HG03460 (cell line): ENCODE results near the gene TNFRSF11A.

Source experiments
- ATAC-seq: cut with Tn5 transposase; IDR thresholded peaks from one replicate; pipeline ENCODE4 v1.9.1; 2021; ENCODE audit not compliant: unreplicated experiment

Gene TNFRSF11A

DNA sequence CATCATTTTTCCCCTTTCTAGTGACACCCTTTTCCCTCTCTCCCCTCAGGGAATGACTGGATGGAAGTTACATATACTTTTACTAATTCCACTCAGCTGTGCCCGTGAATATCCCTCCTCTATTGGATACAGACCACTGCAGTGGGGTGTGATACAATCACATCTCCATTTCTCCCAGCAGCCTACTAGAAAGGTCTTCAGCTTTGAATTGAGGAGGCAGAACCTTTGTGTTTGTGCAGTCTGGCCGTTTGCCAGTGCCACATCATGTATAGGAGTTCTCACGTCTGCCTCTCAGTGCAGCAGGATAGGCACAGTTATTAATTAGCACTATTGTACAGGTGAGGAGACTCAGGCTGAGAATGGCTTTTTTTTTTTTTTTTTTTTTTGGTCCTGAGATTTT is 16.4 kb downstream of the TNFRSF11A start:
- no peak for ATAC-seq

DNA sequence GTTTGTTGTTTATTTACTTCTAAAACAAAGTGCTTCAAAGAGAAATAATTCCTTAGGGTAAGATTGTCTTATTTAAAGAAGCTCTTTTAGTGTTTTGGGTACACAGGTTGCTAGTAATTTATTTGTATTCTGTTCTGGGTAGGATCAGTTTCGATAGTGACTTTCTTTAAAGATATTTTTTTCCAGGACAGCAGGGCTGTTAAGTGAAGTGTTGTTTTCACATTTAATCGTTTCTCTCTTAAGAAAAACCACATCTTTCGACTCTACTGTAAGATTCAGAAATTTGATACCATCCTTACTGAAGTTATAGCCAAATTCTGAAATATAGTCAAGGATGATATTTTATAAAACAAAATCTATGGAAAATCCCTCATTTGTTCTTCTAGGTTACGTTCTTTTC is 17.8 kb downstream of the TNFRSF11A start:
- no peak for ATAC-seq

DNA sequence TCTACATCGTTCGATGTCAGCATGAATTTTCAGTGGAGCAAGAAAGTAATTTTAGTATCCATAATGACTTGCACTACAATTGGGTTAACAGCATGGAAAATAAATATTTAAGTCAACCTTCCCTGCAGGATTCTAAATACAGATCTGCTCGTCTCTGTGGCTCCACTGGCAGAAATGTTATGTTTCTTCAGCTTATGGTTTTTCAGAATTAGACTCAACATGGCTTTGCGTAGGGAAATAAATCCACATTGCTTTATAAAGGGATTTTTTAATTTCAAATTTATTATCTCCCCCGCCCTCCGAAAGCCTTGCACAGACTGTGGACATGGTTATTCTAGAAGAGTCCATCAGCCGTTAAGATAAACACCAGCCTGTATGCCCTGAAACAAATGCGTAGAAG is 18.2 kb downstream of the TNFRSF11A start:
- ATAC-seq: no peak

DNA sequence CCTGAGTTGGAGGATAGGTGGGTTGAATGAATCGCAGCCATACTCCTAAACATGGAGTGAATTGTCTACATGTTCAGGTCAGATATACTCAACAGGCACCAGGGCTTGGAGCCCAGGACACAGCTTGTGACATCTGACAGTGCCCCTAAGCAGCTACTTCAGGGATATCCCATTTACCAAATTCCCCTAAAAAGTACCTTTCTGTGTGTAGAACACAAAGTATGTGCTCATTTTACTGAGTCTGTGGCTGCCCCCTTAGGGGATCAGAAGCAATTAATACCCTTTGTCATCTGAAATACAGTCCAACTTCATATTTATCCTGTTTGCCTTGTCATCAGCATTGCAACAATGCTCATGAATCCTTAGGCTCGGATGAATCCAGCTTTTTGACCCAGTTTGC is 20.8 kb downstream of the TNFRSF11A start:
- no peak for ATAC-seq

DNA sequence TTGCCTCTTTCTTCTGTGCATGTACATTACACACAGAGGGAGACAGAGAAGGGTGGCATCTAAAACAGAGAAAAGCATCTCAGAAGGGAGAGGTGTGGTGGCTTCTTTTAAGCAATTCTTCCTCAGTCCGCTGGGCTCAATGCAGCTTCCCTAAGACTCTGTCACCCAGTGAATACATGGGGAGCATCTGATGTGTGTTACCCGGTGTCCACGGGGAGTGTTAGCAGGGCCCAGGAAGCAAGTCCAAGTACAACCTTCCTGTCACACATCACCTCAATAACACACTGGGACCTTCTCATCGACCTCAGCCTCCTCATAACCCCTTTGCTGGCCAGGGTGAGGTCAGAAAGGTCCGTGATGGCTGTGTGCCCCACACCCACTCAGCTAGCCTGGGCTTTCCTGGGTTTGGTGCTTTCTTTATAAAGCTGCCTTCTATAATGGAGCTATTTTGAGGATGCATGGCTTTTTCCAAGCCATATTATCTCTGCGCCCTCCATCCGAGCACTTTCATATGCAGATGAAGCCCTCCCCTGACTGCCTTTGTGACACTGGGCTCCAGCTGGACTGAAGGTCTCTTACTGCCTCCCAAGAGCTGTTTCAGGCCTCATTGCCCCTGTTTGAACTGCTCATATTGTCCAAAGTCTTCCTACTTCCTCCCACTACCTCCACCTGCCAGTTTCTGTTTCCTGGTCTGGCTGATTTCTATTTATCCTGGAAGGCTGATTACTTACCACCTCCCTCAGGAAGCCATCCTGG is 21.4 kb downstream of the TNFRSF11A start:
- ATAC-seq: no peak

DNA sequence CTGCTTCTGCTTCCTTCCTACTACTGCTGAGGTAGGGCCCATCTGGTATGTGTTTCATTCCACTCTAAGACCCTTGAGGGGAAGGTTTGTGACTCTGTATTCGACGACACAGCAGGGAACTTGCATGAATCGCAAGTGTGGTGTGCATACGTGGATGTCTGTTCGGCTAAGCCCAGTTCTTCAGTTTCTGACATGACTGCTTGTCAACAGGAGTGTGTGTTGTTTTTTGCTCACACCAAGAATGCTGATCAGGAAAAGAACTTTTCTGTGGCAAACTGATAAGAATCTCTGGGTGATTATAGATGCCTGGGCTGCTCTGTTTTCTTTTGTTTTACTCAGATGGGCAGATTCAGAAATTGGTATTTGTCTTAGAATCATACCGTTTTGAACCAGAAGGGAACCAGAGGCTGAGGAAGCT is 22.0 kb downstream of the TNFRSF11A start:
- ATAC-seq: no peak

DNA sequence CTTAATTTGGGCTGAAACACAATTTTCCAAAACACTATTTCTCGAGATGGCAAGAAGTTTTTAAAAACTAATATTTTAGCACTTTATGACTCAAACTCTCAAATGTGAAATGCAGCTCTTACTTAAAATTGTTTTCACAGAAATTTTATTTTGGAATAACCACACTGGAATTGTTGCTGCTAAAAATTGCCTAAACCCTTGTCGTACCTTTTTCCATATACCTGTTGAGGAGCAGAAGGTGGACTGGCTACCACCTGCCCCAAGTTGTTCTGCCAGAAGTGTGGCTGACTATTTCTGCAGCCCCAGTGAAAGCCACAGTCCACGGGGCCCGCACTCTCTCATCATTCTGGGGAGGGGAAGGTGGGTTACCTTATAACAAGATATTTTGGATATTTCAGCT is 23.4 kb downstream of the TNFRSF11A start:
- ATAC-seq: no peak

DNA sequence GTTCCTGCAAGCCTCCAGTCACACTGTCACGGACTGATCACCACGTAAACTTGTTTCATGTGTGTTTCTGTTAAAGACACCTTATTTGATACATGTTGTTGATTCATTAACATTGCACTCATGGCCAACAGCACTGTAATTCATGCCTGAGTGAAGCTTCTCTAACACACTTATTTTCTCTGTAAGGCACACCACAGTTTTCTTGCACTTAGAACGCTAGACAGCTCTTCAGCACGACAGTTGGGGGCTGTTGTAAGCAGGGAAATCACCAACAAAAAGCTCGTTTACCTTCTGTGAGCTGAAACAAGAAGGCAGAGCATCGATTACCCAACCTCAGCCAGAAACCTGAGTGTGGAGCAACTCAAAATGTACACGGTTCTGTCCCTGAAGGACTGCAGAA is 28.1 kb downstream of the TNFRSF11A start:
- no peak for ATAC-seq

DNA sequence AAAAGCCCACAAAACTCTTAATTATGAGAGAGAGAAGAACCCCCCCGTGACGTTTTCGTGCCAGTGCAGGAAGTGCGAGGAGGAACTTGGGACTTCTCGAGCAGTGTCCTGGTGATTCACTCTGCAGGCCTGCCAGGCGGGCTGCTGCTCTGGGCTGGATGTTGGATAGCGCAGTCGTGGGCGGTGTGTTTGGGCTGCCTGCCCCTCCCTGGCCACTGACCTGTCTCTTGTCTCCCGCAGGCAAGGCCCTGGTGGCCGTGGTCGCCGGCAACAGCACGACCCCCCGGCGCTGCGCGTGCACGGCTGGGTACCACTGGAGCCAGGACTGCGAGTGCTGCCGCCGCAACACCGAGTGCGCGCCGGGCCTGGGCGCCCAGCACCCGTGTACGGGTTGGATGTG is 29.0 kb downstream of the TNFRSF11A start:
- ATAC-seq: no peak

DNA sequence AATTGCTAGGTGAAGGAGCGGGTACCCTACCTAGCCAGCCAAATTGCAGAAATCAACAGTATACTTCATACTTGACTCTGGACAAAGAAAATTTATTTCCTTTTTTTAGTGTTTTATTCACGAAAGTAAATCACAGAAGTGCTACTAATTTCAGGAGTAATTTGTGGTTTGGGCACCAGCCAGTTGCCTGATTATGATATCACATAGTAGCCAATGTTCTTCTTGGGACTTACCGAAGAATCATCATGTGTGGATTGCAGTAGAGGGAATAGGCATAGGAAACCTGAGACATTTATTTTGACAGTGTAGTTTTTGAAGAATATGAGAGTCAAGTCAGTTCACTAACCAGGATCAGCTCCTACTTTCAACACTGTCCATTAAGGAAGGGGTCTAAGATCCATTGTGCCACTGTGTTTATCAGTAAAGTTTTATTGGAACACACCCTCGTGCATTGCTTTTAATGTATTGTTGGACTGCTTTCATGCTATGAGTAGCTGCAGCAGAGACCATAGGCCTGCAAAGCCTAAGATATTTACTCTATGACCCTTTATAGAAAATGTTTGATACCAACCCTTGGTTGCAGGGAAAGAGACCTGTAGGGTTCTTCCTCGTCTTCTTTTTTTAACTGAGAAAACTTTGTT is 32.1 kb downstream of the TNFRSF11A start:
- ATAC-seq: no peak

DNA sequence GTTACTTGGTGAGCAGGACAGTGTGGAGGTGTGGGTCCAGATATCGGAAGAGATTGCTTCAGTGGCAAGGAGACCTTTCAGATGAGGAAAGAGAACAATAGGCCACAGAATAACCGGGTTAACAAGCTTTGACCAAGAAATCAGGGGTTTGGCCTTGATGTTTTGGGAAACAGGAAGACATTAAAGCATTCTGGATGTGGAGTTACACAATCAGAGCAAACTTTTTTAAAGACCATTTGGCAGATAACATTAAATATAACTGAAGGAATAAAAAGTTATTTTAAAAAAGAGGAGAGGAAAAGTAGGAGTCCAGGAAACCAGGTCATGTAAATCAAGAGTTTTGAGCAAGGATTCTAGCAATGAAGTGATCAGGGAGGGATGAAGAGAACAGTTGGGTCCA is 35.7 kb downstream of the TNFRSF11A start:
- ATAC-seq: no peak

DNA sequence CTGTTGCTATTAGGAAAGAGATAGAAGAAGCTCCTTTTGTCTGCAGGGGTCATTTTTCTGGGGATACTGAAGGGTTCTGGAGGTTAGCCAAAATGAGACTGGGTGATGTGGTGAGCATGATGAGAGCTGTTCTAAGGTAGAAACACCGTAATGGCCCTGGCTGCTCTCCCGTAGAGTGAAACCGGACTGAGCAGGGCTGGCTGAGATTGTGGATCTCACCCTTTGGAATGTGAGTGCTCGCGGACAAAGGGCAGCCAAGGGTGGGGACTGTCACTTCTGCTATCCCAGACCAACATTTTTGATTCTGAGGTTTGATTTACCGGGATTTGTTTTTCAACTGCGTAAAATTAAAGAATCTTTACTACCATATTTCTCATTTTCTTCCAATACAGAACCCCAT is 36.2 kb downstream of the TNFRSF11A start:
- ATAC-seq: no peak

DNA sequence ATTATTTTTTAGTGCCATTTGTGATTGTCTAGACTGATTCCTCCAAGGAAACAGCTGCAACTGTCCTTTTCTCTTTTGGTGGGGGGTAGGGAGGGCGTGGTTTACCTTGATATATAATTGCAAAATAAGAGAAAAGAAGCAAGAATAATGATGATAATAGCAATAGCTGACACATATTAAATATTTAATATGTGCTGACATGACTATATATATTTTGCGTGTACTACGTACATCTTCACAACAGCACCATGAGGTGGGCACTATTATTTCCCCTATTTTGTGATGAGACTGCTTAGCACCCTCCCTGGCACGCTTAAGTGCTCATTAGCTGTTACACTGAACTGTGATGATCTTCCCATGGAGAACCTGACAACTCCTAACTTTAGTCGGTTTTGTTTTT is 39.4 kb downstream of the TNFRSF11A start:
- ATAC-seq: no peak

DNA sequence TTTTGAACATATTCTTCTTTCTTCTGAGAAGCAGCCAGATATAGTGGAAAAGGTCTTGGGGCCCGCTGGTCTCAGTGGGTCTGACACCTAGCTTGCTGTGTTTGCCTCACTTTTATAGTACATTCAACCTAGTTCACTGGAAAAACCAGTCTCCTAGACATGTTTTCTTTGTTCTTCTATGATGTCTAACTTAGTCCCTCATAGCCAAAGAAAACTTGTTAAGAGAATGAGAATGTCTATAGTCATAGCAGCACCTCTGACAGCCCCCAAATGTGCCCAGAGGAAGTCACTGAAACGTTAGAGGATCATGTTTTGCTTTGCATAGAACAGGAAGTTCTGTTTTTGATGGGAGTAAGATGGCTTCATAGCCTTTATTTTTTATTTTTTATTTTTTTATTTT is 40.3 kb downstream of the TNFRSF11A start:
- ATAC-seq: no peak

DNA sequence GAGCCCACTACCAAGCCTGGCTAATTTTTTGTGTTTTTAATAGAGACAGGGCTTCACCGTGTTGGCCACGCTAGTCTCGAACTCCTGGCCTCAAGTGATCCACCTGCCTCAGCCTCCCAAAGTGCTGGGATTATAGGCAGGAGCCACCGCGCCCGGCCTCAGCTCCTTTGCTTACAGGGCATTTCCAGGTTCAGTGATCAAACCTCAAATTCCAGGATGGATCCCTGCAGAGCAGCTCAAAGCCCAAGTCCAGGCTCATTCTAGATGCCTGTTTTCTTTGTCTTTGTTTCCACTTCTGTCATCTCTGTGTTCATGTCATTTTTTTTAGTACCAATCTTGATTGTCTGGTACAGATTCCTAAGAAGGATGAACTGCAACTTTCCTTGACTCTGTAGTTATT is 41.9 kb downstream of the TNFRSF11A start:
- no peak for ATAC-seq

DNA sequence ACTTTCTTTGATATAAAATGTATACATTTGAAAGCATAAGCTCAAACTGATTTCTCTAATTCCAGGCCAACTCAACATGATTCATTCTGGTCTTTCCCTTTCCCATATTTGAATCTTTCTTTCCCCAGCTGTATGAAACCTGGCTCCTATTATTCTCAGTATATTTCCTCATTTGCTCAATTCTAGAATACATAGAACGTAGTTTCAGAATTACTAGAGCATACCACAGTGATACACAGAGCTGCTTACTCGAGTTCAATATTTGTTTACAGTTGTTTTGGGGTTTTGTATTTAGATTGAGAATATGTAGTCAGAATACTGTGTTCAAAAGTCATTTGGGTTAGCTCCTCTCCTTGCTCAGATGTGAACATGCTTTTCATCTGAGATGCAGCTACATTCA is 43.0 kb downstream of the TNFRSF11A start:
- ATAC-seq: peak; percentile 47

DNA sequence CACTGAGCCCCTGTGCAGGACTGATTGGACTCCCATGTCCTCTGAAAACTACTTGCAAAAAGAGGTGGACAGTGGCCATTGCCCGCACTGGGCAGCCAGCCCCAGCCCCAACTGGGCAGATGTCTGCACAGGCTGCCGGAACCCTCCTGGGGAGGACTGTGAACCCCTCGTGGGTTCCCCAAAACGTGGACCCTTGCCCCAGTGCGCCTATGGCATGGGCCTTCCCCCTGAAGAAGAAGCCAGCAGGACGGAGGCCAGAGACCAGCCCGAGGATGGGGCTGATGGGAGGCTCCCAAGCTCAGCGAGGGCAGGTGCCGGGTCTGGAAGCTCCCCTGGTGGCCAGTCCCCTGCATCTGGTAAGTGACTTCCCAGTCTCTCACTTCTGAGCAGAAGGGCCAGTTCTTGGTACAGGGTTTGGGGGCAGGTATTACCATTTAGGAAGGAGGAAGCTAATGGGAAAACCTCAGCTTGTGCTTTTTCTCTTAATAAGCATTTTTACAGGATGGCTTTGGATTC is 44.1 kb downstream of the TNFRSF11A start:
- no peak for ATAC-seq

DNA sequence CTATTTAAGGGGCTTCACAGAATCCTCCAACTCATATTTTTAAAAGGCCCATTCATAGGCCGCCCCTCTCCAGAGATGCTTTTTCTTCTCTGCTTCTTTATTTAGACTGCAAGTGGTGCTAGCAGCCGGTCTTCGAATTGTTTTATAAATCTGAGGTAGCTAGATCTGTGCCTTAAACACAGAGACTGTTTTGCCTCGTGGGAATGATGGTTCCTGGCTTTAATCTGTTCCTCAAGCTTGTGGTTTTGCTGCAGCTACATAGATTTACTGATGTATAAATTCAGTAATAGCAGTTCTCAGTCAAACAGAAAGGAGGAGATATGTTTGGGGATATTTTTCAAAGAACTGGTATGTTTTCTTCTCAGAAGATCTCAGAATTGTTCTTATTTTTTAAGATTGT is 45.3 kb downstream of the TNFRSF11A start:
- ATAC-seq: no peak

DNA sequence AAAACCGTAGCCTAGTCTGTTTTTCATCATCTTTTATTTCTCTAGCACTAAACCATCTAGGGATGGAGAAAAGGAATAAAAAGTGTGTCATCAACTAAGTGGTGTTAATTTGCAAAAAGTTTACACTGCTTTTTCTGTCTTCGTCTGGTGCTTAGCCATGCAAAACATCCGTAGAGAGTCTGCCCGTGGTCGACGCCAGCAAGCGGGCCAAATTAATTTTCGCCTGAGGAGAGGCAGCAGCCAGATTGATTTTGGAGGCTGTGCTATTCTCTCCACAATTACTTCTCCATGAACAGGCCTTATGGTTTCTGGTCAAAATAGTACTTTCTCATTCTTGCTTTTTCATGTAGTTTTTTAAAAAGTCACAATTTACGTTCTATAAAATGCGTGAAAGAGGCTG is 46.3 kb downstream of the TNFRSF11A start:
- ATAC-seq: no peak

DNA sequence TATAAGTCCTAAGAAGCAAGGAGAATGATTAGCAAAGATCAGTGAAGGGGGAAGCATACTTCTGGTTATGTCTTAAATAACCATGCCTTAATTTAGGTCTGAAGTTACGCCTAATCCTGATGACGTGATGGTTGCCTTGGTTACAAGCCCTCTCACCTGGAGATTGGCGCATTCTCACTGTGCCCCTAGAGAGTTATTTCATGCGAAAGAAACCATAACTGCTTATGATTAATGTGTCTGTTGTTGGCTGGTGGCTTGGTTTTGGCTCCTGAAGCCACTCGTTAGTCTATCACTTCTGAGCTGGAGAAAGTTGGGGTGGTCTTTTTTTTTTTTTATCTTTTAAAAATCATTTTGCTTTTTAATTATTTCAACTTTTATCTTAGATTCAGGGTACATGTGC is 47.0 kb downstream of the TNFRSF11A start:
- peak; percentile 71 for ATAC-seq

DNA sequence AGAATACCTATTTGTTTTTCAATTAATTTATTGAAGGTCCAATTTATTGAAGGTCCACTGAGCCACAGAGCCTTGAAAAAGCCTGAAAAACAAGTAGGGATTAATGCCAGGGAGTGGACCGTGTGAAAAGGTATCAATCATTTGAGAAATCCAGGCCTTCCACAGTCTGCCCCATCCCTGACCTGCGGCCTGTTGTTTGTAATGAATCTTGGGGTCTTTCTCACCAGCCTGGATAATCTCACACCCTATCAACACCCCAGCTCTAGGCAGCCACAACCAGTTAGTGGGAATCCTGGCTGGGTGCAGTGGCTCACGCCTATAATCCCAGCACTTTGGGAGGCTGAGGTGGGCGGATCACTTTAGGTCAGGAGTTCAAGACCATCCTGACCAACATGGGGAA is 47.8 kb downstream of the TNFRSF11A start:
- ATAC-seq: no peak

DNA sequence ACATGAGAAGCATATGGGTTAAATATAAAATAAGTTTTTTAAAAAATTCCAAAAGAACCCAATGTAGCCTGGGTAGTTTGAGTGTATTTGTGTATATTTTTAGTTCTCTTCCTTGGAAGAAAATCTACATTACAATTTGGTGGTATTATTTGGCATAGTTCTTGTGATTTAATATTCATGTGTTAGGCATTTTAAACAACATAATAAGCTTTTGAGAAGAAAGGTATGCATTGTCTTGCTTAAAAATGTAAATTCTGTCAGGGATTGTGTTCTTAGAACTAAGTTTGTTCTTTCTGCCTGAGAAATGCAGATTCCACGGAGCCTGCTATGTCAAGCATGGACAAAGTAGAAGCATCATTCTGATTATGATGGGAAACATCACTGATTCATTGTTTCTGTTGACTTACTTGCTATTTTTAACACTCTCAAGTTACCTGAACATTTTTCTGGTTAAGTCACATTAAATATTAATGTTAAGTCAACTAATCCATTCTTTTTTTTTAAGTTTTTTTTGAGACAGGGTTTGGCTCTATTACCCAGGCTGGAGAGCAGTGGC is 49.4 kb downstream of the TNFRSF11A start:
- no peak for ATAC-seq
